PC-9 (cell line): ENCODE results near the gene SHH. TPM values are rescaled to one million over a fixed set of nuclear protein-coding genes. Genes with fewer than 3 reads are reported as not detected.

Experiments
- BruUV-seq: library from RNA; stranded (reverse); fragments of 400-500 nt; replicated peaks from 2 replicates; lab custom pipeline; 2021; lab: Mats Ljungman, UMichigan
- CTCF ChIA-PET: fragments of 300-600 bp; sonication (Branson Sonifier 250); formaldehyde crosslinking; loops from one replicate; lab custom pipeline; 2022; ENCODE audit warnings: antibody characterized with exemption; lab: Charles Lee
- POLR2A ChIA-PET: fragments of 300-600 bp; sonication (Branson Sonifier 250); formaldehyde crosslinking; loops from one replicate; lab custom pipeline; 2022; ENCODE audit warnings: antibody characterized with exemption; ENCODE audit not compliant: unreplicated experiment; lab: Charles Lee
- DNase-seq, 2 experiments: peaks; one replicate each; pipeline versions ENCODE4 v3.0.0 to v3.0.0-alpha.2; 2015 to 2022; ENCODE audit warnings: mixed read lengths in 1 of 2
- H2AFZ ChIP-seq: fragments of 200-600 bp; sonication (generic); 2 replicates; pipeline ENCODE4 v1.8.1; 2017; ENCODE audit warnings: antibody characterized with exemption
- H3F3A ChIP-seq: fragments of 200-600 bp; sonication (generic); 2 replicates; pipeline ENCODE4 v1.8.1; 2017; ENCODE audit warnings: antibody characterized with exemption, mild to moderate bottlenecking, low read depth; ENCODE audit not compliant: insufficient read depth
- H3K27ac ChIP-seq: fragments of 200-600 bp; sonication (generic); 2 replicates; pipeline ENCODE4 v1.6.1; 2016; ENCODE audit warnings: mixed run types
- H3K27me3 ChIP-seq: fragments of 200-600 bp; sonication (generic); 2 replicates; pipeline ENCODE4 v1.6.1; 2016; ENCODE audit warnings: low read depth, mixed run types; ENCODE audit not compliant: insufficient read depth
- H3K36me3 ChIP-seq: fragments of 200-600 bp; sonication (generic); 2 replicates; pipeline ENCODE4 v1.6.1; 2016; ENCODE audit warnings: low read depth, mixed run types
- H3K4me1 ChIP-seq: fragments of 200-600 bp; sonication (generic); replicated peaks from 2 replicates; pipeline ENCODE4 v1.6.1; 2016; ENCODE audit warnings: mixed run types; ENCODE audit not compliant: insufficient read depth
- H3K4me2 ChIP-seq: fragments of 200-600 bp; sonication (generic); 2 replicates; pipeline ENCODE4 v1.6.1; 2017; ENCODE audit warnings: mixed run types
- H3K4me3 ChIP-seq: fragments of 200-600 bp; sonication (generic); 2 replicates; pipeline ENCODE4 v1.6.1; 2016; ENCODE audit warnings: mixed run types
- H3K79me2 ChIP-seq: fragments of 200-600 bp; sonication (generic); 2 replicates; pipeline ENCODE4 v1.6.1; 2017; ENCODE audit warnings: low read depth, mixed run types
- H3K9me2 ChIP-seq: fragments of 200-600 bp; sonication (generic); 2 replicates; pipeline ENCODE4 v1.8.1; 2017; ENCODE audit warnings: mild to moderate bottlenecking; ENCODE audit not compliant: insufficient read depth
- H3K9me3 ChIP-seq: fragments of 200-600 bp; sonication (generic); 2 replicates; pipeline ENCODE4 v1.8.1; 2016; ENCODE audit warnings: low read depth; ENCODE audit not compliant: insufficient read depth
- H4K20me1 ChIP-seq: fragments of 200-600 bp; sonication (generic); 2 replicates; pipeline ENCODE4 v1.8.1; 2017; ENCODE audit not compliant: insufficient read depth
- CTCF ChIP-seq: fragments of 200-600 bp; sonication (generic); conservative IDR thresholded peaks from 2 replicates; pipeline ENCODE4 v1.6.1; 2017; ENCODE audit warnings: mixed run types, antibody characterized with exemption, mild to moderate bottlenecking, moderate library complexity
- EZH2 ChIP-seq: fragments of 200-600 bp; sonication (generic); IDR thresholded peaks from 2 replicates; pipeline ENCODE4 v1.8.0; 2017; ENCODE audit warnings: antibody characterized with exemption, low read depth
- intact Hi-C: fragments of 100-400 bp; cut with micrococcal nuclease; formaldehyde crosslinking; loops from one replicate; pipeline ENCODE4 v1.10.0; 2022; ENCODE audit not compliant: unreplicated experiment
- total RNA-seq: library from RNA; stranded (reverse); gene quantifications from 2 replicates; pipeline ENCODE4 v1.2.3, GENCODE V29; 2021

SHH gene
- total RNA-seq, 1 experiment from 2014 or later: not detected

GRCh38 chr7:155824227-155824886 is 12.1 kb upstream of the SHH start:
- Histone ChIP-seq H2AFZ (no peak overlapping the region), H3K4me3 (no peak overlapping the region), H3K27me3 (no peaks in the 10 kb centered on the region), H3K27ac (no peak overlapping the region), H3K4me1 (peaks cover 20% of the 10 kb centered on the region), H4K20me1 (no peaks in the 10 kb centered on the region), H3K9me3 (no peaks in the 10 kb centered on the region), H3K4me2 (peak overlapping the region; percentile 20; the same call in 1 of the 2 replicates), H3K79me2 (no peaks in the 10 kb centered on the region), H3F3A (peaks cover 11% of the 10 kb centered on the region), H3K36me3 (no peaks in the 10 kb centered on the region), H3K9me2 (no peaks in the 10 kb centered on the region)
- DNase-seq: no peak
- BruUV-seq: no TSS peak
- no peak for TF ChIP-seq EZH2
- TF ChIP-seq CTCF: no peak
- POLR2A ChIA-PET: no interaction called here
- intact Hi-C loops: no loop called here
- CTCF ChIA-PET: no interaction called here

GRCh38 chr7:155821851-155822250 is 9.6 kb upstream of the SHH start:
- H3K4me1 ChIP-seq: peaks cover 20% of the 10 kb centered on the region
- H3K36me3 ChIP-seq: no peaks in the 10 kb centered on the region
- DNase-seq: no peak
- TF ChIP-seq CTCF: no peak
- no peak for TF ChIP-seq EZH2
- H2AFZ ChIP-seq: no peak overlapping the region
- intact Hi-C loops: no loop called here
- POLR2A ChIA-PET: no interaction called here
- no peak overlapping the region for H3K4me2 ChIP-seq
- BruUV-seq: no TSS peak
- H3K9me3 ChIP-seq: no peaks in the 10 kb centered on the region
- CTCF ChIA-PET: interaction anchor here (0.6 kb wide), 1 partner anchor 9 kb away, joined by 5 read pairs; no protein-coding TSS in a partner anchor
- H3K4me3 ChIP-seq: no peak overlapping the region
- no peaks in the 10 kb centered on the region for H3K9me2 ChIP-seq
- H3F3A ChIP-seq: peaks cover 11% of the 10 kb centered on the region
- H4K20me1 ChIP-seq: no peaks in the 10 kb centered on the region
- no peaks in the 10 kb centered on the region for H3K79me2 ChIP-seq
- H3K27me3 ChIP-seq: no peaks in the 10 kb centered on the region
- no peak overlapping the region for H3K27ac ChIP-seq

GRCh38 chr7:155820788-155821187 is 8.5 kb upstream of the SHH start:
- Histone ChIP-seq H3K27ac (no peak overlapping the region), H3K4me1 (peaks cover 14% of the 10 kb centered on the region), H3F3A (peaks cover 10% of the 10 kb centered on the region), H2AFZ (no peak overlapping the region), H3K27me3 (no peaks in the 10 kb centered on the region), H4K20me1 (no peaks in the 10 kb centered on the region), H3K79me2 (no peaks in the 10 kb centered on the region), H3K9me3 (no peaks in the 10 kb centered on the region), H3K4me3 (no peak overlapping the region), H3K36me3 (no peaks in the 10 kb centered on the region), H3K4me2 (no peak overlapping the region), H3K9me2 (no peaks in the 10 kb centered on the region)
- ChIA-PET CTCF (no interaction called here), POLR2A (no interaction called here)
- BruUV-seq: no TSS peak
- DNase-seq: no peak
- no peak for TF ChIP-seq CTCF
- TF ChIP-seq EZH2: no peak
- intact Hi-C loops: no loop called here
